Measurements from ENCODE around the gene HPS3.

HPS3 gene

GRCh38 chr3:149131589-149131988 lies 2.2 kb downstream of the HPS3 start:
- Histone ChIP-seq H3K4me3 (ENCODE audit: low read depth, low read length) (no peak overlapping the region), H3K27ac (no peak overlapping the region), H3K4me1 (peaks cover 9% of the 10 kb centered on the region), H3K36me3 (ENCODE audit: control insufficient read depth, insufficient read depth, low read length) (no peaks in the 10 kb centered on the region), H3K27me3 (ENCODE audit: control insufficient read depth, insufficient read depth, low read length) (no peaks in the 10 kb centered on the region), H2AFZ (no peak overlapping the region), H3K9me3 (ENCODE audit: control insufficient read depth, low read length) (no peaks in the 10 kb centered on the region), H3K9ac (no peak overlapping the region), H3K4me2 (ENCODE audit: low read length) (no peak overlapping the region), H3K79me2 (no peaks in the 10 kb centered on the region)
- TF ChIP-seq CTCF (IDR thresholded peaks at IDR 0.05): no peak

- H3K4me1 ChIP-seq: peaks cover 9% of the 10 kb centered on the region
- no peak overlapping the region for H3K27ac ChIP-seq
- no peak overlapping the region for H3K9ac ChIP-seq
- H3K9me3 ChIP-seq (ENCODE audit: control insufficient read depth, low read length): no peaks in the 10 kb centered on the region
- no peak overlapping the region for H2AFZ ChIP-seq
- no peaks in the 10 kb centered on the region for H3K79me2 ChIP-seq
- no peak overlapping the region for H3K4me2 ChIP-seq (ENCODE audit: low read length)
- no peak overlapping the region for H3K4me3 ChIP-seq (ENCODE audit: low read depth, low read length)
- no peaks in the 10 kb centered on the region for H3K36me3 ChIP-seq (ENCODE audit: control insufficient read depth, insufficient read depth, low read length)
- no peaks in the 10 kb centered on the region for H3K27me3 ChIP-seq (ENCODE audit: control insufficient read depth, insufficient read depth, low read length)
- no peak for TF ChIP-seq CTCF (IDR thresholded peaks at IDR 0.05)
These were observed 5.1 kb downstream of the HPS3 start for GRCh38 chr3:149134575-149134974.

- Histone ChIP-seq H3K9ac (no peak overlapping the region), H3K9me3 (ENCODE audit: control insufficient read depth, low read length) (no peaks in the 10 kb centered on the region), H2AFZ (no peak overlapping the region), H3K27ac (no peak overlapping the region), H3K27me3 (ENCODE audit: control insufficient read depth, insufficient read depth, low read length) (no peaks in the 10 kb centered on the region), H3K4me2 (ENCODE audit: low read length) (no peak overlapping the region), H3K79me2 (no peaks in the 10 kb centered on the region), H3K36me3 (ENCODE audit: control insufficient read depth, insufficient read depth, low read length) (no peaks in the 10 kb centered on the region), H3K4me3 (ENCODE audit: low read depth, low read length) (no peak overlapping the region), H3K4me1 (no peaks in the 10 kb centered on the region)
- no peak for TF ChIP-seq CTCF (IDR thresholded peaks at IDR 0.05)
These were observed 13.2 kb downstream of the HPS3 start for GRCh38 chr3:149142682-149143081.

- Histone ChIP-seq H3K9ac (no peak overlapping the region), H2AFZ (no peak overlapping the region), H3K79me2 (no peaks in the 10 kb centered on the region), H3K4me2 (ENCODE audit: low read length) (no peak overlapping the region), H3K36me3 (ENCODE audit: control insufficient read depth, insufficient read depth, low read length) (no peaks in the 10 kb centered on the region), H3K4me1 (no peaks in the 10 kb centered on the region), H3K9me3 (ENCODE audit: control insufficient read depth, low read length) (no peaks in the 10 kb centered on the region), H3K27me3 (ENCODE audit: control insufficient read depth, insufficient read depth, low read length) (no peaks in the 10 kb centered on the region), H3K4me3 (ENCODE audit: low read depth, low read length) (no peak overlapping the region), H3K27ac (no peak overlapping the region)
- TF ChIP-seq CTCF (IDR thresholded peaks at IDR 0.05): no peak
These were observed 15.9 kb downstream of the HPS3 start for GRCh38 chr3:149145356-149145755.

GRCh38 chr3:149145974-149146373 lies 16.5 kb downstream of the HPS3 start:
- Histone ChIP-seq H3K9ac (no peak overlapping the region), H2AFZ (no peak overlapping the region), H3K27me3 (ENCODE audit: control insufficient read depth, insufficient read depth, low read length) (no peaks in the 10 kb centered on the region), H3K27ac (no peak overlapping the region), H3K4me3 (ENCODE audit: low read depth, low read length) (no peak overlapping the region), H3K4me2 (ENCODE audit: low read length) (no peak overlapping the region), H3K79me2 (no peaks in the 10 kb centered on the region), H3K9me3 (ENCODE audit: control insufficient read depth, low read length) (no peaks in the 10 kb centered on the region), H3K36me3 (ENCODE audit: control insufficient read depth, insufficient read depth, low read length) (no peaks in the 10 kb centered on the region), H3K4me1 (no peaks in the 10 kb centered on the region)
- no peak for TF ChIP-seq CTCF (IDR thresholded peaks at IDR 0.05)

Data from parathyroid adenoma (tissue), 2 donors.